Measurements from ENCODE around the gene CLASP2.

CLASP2 gene

DNA sequence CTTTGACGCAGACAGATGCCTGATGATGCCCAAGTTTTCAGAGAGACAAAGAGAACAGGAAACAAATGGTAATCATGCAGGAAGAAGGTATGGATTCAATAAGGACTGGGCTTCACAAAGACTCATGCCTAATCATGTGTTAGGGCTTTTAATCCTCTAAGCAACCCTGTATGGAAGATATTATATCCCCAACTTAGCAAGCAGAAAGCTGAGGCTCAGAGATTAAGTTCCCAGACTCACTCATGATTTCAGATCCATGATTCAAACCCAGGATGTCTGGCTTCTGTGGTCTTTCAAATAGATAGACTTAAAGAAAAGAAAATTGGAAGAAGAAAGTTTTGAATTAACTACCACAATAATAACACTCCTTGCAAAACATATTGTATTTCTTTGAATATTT lies 4.1 kb upstream of the CLASP2 start:
- TF ChIP-seq, protein P1, sequence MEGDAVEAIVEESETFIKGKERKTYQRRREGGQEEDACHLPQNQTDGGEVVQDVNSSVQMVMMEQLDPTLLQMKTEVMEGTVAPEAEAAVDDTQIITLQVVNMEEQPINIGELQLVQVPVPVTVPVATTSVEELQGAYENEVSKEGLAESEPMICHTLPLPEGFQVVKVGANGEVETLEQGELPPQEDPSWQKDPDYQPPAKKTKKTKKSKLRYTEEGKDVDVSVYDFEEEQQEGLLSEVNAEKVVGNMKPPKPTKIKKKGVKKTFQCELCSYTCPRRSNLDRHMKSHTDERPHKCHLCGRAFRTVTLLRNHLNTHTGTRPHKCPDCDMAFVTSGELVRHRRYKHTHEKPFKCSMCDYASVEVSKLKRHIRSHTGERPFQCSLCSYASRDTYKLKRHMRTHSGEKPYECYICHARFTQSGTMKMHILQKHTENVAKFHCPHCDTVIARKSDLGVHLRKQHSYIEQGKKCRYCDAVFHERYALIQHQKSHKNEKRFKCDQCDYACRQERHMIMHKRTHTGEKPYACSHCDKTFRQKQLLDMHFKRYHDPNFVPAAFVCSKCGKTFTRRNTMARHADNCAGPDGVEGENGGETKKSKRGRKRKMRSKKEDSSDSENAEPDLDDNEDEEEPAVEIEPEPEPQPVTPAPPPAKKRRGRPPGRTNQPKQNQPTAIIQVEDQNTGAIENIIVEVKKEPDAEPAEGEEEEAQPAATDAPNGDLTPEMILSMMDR (conservative IDR thresholded peaks at IDR 0.05; ENCODE audit: low read depth, low read length), result no peak
- Histone ChIP-seq H4K20me1 (ENCODE audit: insufficient read depth) (no peaks in the 10 kb centered on the region), H3K4me1 (ENCODE audit: low read depth, poor library complexity, severe bottlenecking) (no peaks in the 10 kb centered on the region), H3K4me2 (no peak overlapping the region), H3K4me3 (IDR thresholded peaks at IDR 0.05; ENCODE audit: insufficient read depth, low read depth, low read length) (no peak overlapping the region), H3K36me3 (ENCODE audit: insufficient read depth) (no peaks in the 10 kb centered on the region), H3K27ac (no peak overlapping the region), H3K27me3 (ENCODE audit: insufficient read depth, low read depth) (no peaks in the 10 kb centered on the region), H2AFZ (ENCODE audit: low read depth) (no peak overlapping the region), H3K79me2 (ENCODE audit: insufficient read depth, low read depth) (peaks cover under 1% of the 10 kb centered on the region), H3K9ac (no peak overlapping the region)

DNA sequence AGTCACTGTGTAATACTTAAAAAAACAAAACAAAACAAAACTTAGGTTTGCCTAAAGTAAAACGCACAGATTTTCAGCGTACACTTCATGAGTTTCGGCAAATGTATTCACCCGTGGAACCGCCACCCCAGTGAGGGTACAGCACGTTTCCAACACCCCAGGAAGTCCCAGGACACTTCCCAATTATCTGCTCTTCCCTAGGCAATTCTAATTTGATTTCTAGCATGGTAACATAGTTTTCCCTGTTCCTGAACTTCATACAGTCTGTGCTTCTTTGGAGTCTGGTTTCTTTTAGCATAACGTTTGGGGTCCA lies 497 bp upstream of the CLASP2 start:
- H3K27me3 ChIP-seq (ENCODE audit: insufficient read depth, low read depth), result no peaks in the 10 kb centered on the region
- peak overlapping the region; percentile 84 for H3K9ac ChIP-seq
- peak overlapping the region; percentile 77; the same call in 1 of the 2 replicates for H3K4me2 ChIP-seq
- H3K4me1 ChIP-seq (ENCODE audit: low read depth, poor library complexity, severe bottlenecking), result peaks cover 9% of the 10 kb centered on the region
- H3K27ac ChIP-seq, result peak overlapping the region; percentile 70; the same call in 1 of the 2 replicates
- H4K20me1 ChIP-seq (ENCODE audit: insufficient read depth), result no peaks in the 10 kb centered on the region
- H3K4me3 ChIP-seq (IDR thresholded peaks at IDR 0.05; ENCODE audit: insufficient read depth, low read depth, low read length), result peak overlapping the region; percentile 53
- H3K36me3 ChIP-seq (ENCODE audit: insufficient read depth), result no peaks in the 10 kb centered on the region
- TF ChIP-seq, protein P1 (conservative IDR thresholded peaks at IDR 0.05; ENCODE audit: low read depth, low read length), result no peak
- H3K79me2 ChIP-seq (ENCODE audit: insufficient read depth, low read depth), result peaks cover 11% of the 10 kb centered on the region
- H2AFZ ChIP-seq (ENCODE audit: low read depth), result peak overlapping the region; percentile 82

DNA sequence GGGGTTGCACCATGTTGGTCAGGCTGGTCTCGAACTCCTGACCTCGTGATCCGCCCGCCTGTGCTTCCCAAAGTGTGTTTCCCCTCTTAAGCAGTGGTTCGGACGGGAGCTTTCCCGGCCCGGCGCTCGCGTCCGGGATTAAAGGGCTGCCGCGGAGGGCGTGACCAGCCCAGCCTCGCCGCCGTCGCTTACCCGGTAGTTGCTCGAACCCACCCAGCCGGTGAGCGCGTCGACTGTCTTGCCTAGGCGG lies 513 bp downstream of the CLASP2 start:
- Histone ChIP-seq H2AFZ (ENCODE audit: low read depth) (peak overlapping the region; percentile 82), H3K79me2 (ENCODE audit: insufficient read depth, low read depth) (peaks cover 11% of the 10 kb centered on the region), H3K36me3 (ENCODE audit: insufficient read depth) (no peaks in the 10 kb centered on the region), H3K27ac (peak overlapping the region; percentile 70), H4K20me1 (ENCODE audit: insufficient read depth) (no peaks in the 10 kb centered on the region), H3K4me2 (peak overlapping the region; percentile 77; the same call in 1 of the 2 replicates), H3K4me3 (IDR thresholded peaks at IDR 0.05; ENCODE audit: insufficient read depth, low read depth, low read length) (no peak overlapping the region), H3K4me1 (ENCODE audit: low read depth, poor library complexity, severe bottlenecking) (peaks cover 16% of the 10 kb centered on the region), H3K9ac (peak overlapping the region; percentile 84), H3K27me3 (ENCODE audit: insufficient read depth, low read depth) (no peaks in the 10 kb centered on the region)
- TF ChIP-seq, protein P1 (conservative IDR thresholded peaks at IDR 0.05; ENCODE audit: low read depth, low read length), result no peak

DNA sequence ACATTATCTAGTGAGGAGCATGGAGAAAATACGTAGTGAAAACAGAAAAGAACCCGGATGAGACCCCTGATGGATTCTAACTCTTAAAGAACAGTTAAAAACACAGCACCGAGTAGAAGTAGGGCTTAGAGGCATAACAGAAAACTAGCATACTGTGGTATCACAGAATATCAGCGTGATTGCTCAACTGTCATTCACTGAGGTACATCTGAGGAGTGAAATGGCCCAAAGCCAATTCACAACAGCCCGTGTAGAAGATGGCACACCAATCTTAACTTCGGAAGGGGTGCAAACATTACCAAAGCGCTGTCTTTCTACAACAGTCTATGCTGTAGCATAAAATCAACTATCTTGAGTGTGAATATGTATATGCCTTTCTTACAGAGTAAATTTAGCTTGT lies 1.8 kb downstream of the CLASP2 start:
- H3K4me1 ChIP-seq (ENCODE audit: low read depth, poor library complexity, severe bottlenecking), result peaks cover 24% of the 10 kb centered on the region
- no peak overlapping the region for H2AFZ ChIP-seq (ENCODE audit: low read depth)
- no peaks in the 10 kb centered on the region for H3K27me3 ChIP-seq (ENCODE audit: insufficient read depth, low read depth)
- H3K4me3 ChIP-seq (IDR thresholded peaks at IDR 0.05; ENCODE audit: insufficient read depth, low read depth, low read length), result no peak overlapping the region
- TF ChIP-seq, protein P1 (conservative IDR thresholded peaks at IDR 0.05; ENCODE audit: low read depth, low read length), result no peak
- no peaks in the 10 kb centered on the region for H4K20me1 ChIP-seq (ENCODE audit: insufficient read depth)
- H3K79me2 ChIP-seq (ENCODE audit: insufficient read depth, low read depth), result peaks cover 21% of the 10 kb centered on the region
- no peaks in the 10 kb centered on the region for H3K36me3 ChIP-seq (ENCODE audit: insufficient read depth)
- H3K27ac ChIP-seq, result no peak overlapping the region
- no peak overlapping the region for H3K4me2 ChIP-seq
- no peak overlapping the region for H3K9ac ChIP-seq

DNA sequence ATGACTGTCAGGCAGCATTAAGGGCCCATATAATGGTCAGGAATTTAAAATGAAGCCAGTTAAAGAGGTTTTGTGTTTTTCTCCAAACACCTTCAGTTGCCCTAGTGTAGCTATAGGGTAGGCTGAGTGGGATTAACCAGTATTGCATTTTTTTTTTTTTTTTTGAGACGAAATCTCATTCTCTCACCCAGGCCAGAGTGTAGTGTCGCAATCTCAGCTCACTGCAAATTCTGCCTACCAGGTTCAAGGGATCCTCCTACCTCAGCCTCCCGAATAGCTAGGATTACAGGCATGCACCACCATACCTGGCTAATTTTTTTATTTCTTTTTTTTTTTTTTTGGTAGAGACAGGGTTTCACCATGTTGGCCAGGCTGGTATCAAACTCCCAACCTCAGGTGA lies 7.0 kb downstream of the CLASP2 start:
- peaks cover 16% of the 10 kb centered on the region for H3K4me1 ChIP-seq (ENCODE audit: low read depth, poor library complexity, severe bottlenecking)
- no peaks in the 10 kb centered on the region for H3K36me3 ChIP-seq (ENCODE audit: insufficient read depth)
- H2AFZ ChIP-seq (ENCODE audit: low read depth), result no peak overlapping the region
- no peak overlapping the region for H3K4me3 ChIP-seq (IDR thresholded peaks at IDR 0.05; ENCODE audit: insufficient read depth, low read depth, low read length)
- H3K27me3 ChIP-seq (ENCODE audit: insufficient read depth, low read depth), result no peaks in the 10 kb centered on the region
- H3K9ac ChIP-seq, result no peak overlapping the region
- H3K27ac ChIP-seq, result no peak overlapping the region
- TF ChIP-seq, protein P1 (conservative IDR thresholded peaks at IDR 0.05; ENCODE audit: low read depth, low read length), result no peak
- no peaks in the 10 kb centered on the region for H4K20me1 ChIP-seq (ENCODE audit: insufficient read depth)
- peaks cover 33% of the 10 kb centered on the region; the same call in 1 of the 2 replicates for H3K79me2 ChIP-seq (ENCODE audit: insufficient read depth, low read depth)
- no peak overlapping the region for H3K4me2 ChIP-seq

All from KMS-11 (cell line).